Mesenchymal stem cell (in vitro differentiated cells and primary cell): ENCODE results near the gene SGCA.

ENCODE experiments used
- DNase-seq: peaks from one replicate; pipeline ENCODE4 v3.0.0-alpha.2; 2013
- H2AFZ ChIP-seq: one replicate; pipeline ENCODE4 v1.6.1; 2013; ENCODE audit warnings: low read depth, mild to moderate bottlenecking, control low read depth, inconsistent platforms, low read length, moderate library complexity
- H2AK5ac ChIP-seq: 2 replicates; pipeline ENCODE4 v1.6.1; 2013; ENCODE audit warnings: low read length, moderate library complexity, mild to moderate bottlenecking, inconsistent platforms; ENCODE audit not compliant: severe bottlenecking
- H2BK120ac ChIP-seq: one replicate; pipeline ENCODE4 v1.6.1; 2013; ENCODE audit warnings: low read depth, mild to moderate bottlenecking, inconsistent platforms, low read length, moderate library complexity
- H2BK12ac ChIP-seq, 2 experiments: one replicate each; pipeline ENCODE4 v1.6.1; 2013; ENCODE audit warnings: inconsistent platforms in 2 of 2, low read length in 2 of 2, mild to moderate bottlenecking in 2 of 2, moderate library complexity in 2 of 2, control low read depth in 1 of 2
- H2BK15ac ChIP-seq: one replicate; pipeline ENCODE4 v1.6.1; 2013; ENCODE audit warnings: mild to moderate bottlenecking, low read depth, inconsistent platforms; ENCODE audit not compliant: poor library complexity, severe bottlenecking
- H2BK5ac ChIP-seq: 2 replicates; pipeline ENCODE4 v1.6.1; 2013; ENCODE audit warnings: low read depth, mild to moderate bottlenecking, low read length, control low read depth, inconsistent platforms; ENCODE audit not compliant: poor library complexity, severe bottlenecking
- H3K14ac ChIP-seq, 2 experiments: one replicate each; pipeline ENCODE4 v1.6.1; 2013; ENCODE audit warnings: inconsistent platforms in 2 of 2, low read length in 2 of 2, control low read depth in 1 of 2, mild to moderate bottlenecking in 1 of 2, moderate library complexity in 1 of 2
- H3K18ac ChIP-seq, 2 experiments: one replicate each; pipeline ENCODE4 v1.6.1; 2013; ENCODE audit warnings: inconsistent platforms in 2 of 2, low read length in 2 of 2, control low read depth in 1 of 2, low read depth in 1 of 2, mild to moderate bottlenecking in 1 of 2
- H3K23ac ChIP-seq, 2 experiments: one replicate each; pipeline ENCODE4 v1.6.1; 2013; ENCODE audit warnings: inconsistent platforms in 2 of 2, low read length in 2 of 2, mild to moderate bottlenecking in 2 of 2, moderate library complexity in 2 of 2, control low read depth in 1 of 2
- H3K27ac ChIP-seq: 2 replicates; pipeline ENCODE4 v1.5.1; 2013; ENCODE audit warnings: mild to moderate bottlenecking, moderate library complexity, low read length, control low read depth, inconsistent platforms; ENCODE audit not compliant: poor library complexity, severe bottlenecking
- H3K27me3 ChIP-seq, 2 experiments: 2 replicates each; pipeline versions ENCODE4 v1.6.1 to v1.7.0; 2013; ENCODE audit warnings: low read length in 2 of 2, mild to moderate bottlenecking in 2 of 2, moderate library complexity in 2 of 2, control low read depth in 1 of 2, inconsistent platforms in 1 of 2; ENCODE audit not compliant: control insufficient read depth in 1 of 2, insufficient read depth in 1 of 2
- H3K36me3 ChIP-seq, 2 experiments: 2 replicates each; pipeline versions ENCODE4 v1.6.1 to v1.7.0; 2013; ENCODE audit warnings: low read length in 2 of 2, control low read depth in 1 of 2, inconsistent platforms in 1 of 2, low read depth in 1 of 2, mild to moderate bottlenecking in 1 of 2; ENCODE audit not compliant: insufficient read depth in 2 of 2, control insufficient read depth in 1 of 2
- H3K4ac ChIP-seq, 2 experiments: one replicate each; pipeline ENCODE4 v1.6.1; 2013; ENCODE audit warnings: inconsistent platforms in 2 of 2, low read length in 2 of 2, mild to moderate bottlenecking in 2 of 2, moderate library complexity in 2 of 2, control low read depth in 1 of 2, low read depth in 1 of 2
- H3K4me1 ChIP-seq: 2 replicates; pipeline ENCODE4 v1.6.1; 2013; ENCODE audit warnings: low read depth, low read length, control low read depth; ENCODE audit not compliant: control insufficient read depth, insufficient read depth
- H3K4me2 ChIP-seq: 2 replicates; pipeline ENCODE4 v1.6.1; 2013; ENCODE audit warnings: low read length, mild to moderate bottlenecking, inconsistent platforms; ENCODE audit not compliant: poor library complexity, severe bottlenecking
- H3K4me3 ChIP-seq, 2 experiments: 2 replicates each; pipeline versions ENCODE4 v1.5.1 to v1.7.0; 2013; ENCODE audit warnings: low read length in 2 of 2, mild to moderate bottlenecking in 2 of 2, control low read depth in 1 of 2, low read depth in 1 of 2; ENCODE audit not compliant: insufficient read depth in 1 of 2
- H3K79me1 ChIP-seq: replicated peaks from 2 replicates; pipeline ENCODE4 v1.6.1; 2013; ENCODE audit warnings: mild to moderate bottlenecking, control low read depth, low read length, inconsistent platforms; ENCODE audit not compliant: poor library complexity, severe bottlenecking
- H3K9ac ChIP-seq: 2 replicates; pipeline ENCODE4 v1.7.0; 2013; ENCODE audit warnings: mild to moderate bottlenecking, low read length, moderate library complexity
- H3K9me3 ChIP-seq: 2 replicates; pipeline ENCODE4 v1.7.0; 2013; ENCODE audit warnings: mild to moderate bottlenecking, low read length; ENCODE audit not compliant: control insufficient read depth
- H4K8ac ChIP-seq: one replicate; pipeline ENCODE4 v1.6.1; 2013; ENCODE audit warnings: inconsistent platforms, mild to moderate bottlenecking, low read length, moderate library complexity
- H4K91ac ChIP-seq: one replicate; pipeline ENCODE4 v1.6.1; 2013; ENCODE audit warnings: mild to moderate bottlenecking, low read length, inconsistent platforms
- WGBS: methylation state at CpG from one replicate; pipeline ENCODE4 v1.1.7; 2013; ENCODE audit warnings: mixed read lengths; 5-methylcytosine and 5-hydroxymethylcytosine counted together

Gene SGCA

DNA sequence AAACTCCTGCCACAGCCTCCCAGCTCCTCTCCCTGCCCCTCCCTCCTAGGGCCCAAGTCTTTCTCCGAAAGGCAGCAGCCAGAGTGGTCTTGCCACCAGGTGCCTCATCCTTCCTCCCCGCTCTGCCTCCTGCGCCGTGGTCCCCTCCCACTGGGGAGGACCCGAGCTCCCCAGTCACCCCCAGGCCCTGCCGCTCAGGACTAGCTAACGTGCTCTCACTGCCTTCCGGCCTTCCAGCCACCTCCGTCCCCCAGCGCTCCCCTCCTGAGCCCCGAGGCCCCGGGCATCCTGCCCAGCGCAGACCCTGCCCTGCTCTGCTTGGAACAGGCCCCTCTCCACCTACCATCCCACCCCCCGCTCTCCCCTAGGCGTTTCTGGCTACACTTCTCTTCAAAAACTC is 55.0 kb downstream of the SGCA start:
- Histone ChIP-seq H2BK5ac (peak overlapping the region; percentile 89), H4K91ac (peak overlapping the region; percentile 99), H2AK5ac (peak overlapping the region; percentile 99), H2BK12ac (peak overlapping the region; percentile 64 to 100), H3K9me3 (no peaks in the 10 kb centered on the region), H3K23ac (no peak overlapping the region), H2AFZ (no peak overlapping the region), H3K4me1 (peaks cover 24% of the 10 kb centered on the region), H4K8ac (peak overlapping the region; percentile 90), H3K18ac (peak overlapping the region; percentile 82 to 100), H3K4me2 (no peak overlapping the region), H3K27ac (peak overlapping the region; percentile 99), H3K14ac (peak overlapping the region; percentile 39 to 55), H3K4ac (peak overlapping the region; percentile 96), H2BK120ac (peak overlapping the region; percentile 100), H3K9ac (peak overlapping the region; percentile 87), H3K36me3 (peaks cover 0 to 2% of the 10 kb centered on the region in 2 experiments), H3K27me3 (no peaks in the 10 kb centered on the region), H3K4me3 (no peak overlapping the region), H3K79me1 (peaks cover 2% of the 10 kb centered on the region), H2BK15ac (peak overlapping the region; percentile 99)
- 94% methylated on average over 15 of the region's 15 CpGs for WGBS
- no peak for DNase-seq

- peak overlapping the region; percentile 90 for H4K8ac ChIP-seq
- peak overlapping the region; percentile 99 for H4K91ac ChIP-seq
- H2AFZ ChIP-seq = no peak overlapping the region
- no peaks in the 10 kb centered on the region for H3K9me3 ChIP-seq
- peaks cover 2% of the 10 kb centered on the region for H3K79me1 ChIP-seq
- H3K4me1 ChIP-seq = peaks cover 24% of the 10 kb centered on the region
- peak overlapping the region; percentile 99 for H2BK15ac ChIP-seq
- no peak overlapping the region for H3K4me2 ChIP-seq
- H3K18ac ChIP-seq = peak overlapping the region; percentile 82 to 100
- peak overlapping the region; percentile 76 for H3K9ac ChIP-seq
- H3K27ac ChIP-seq = peak overlapping the region; percentile 99
- peak overlapping the region; percentile 89 for H2BK5ac ChIP-seq
- WGBS = 72% methylated on average over 8 of the region's 9 CpGs
- peak; percentile 89 for DNase-seq
- peak overlapping the region; percentile 39 to 55 for H3K14ac ChIP-seq
- no peak overlapping the region for H3K23ac ChIP-seq
- peak overlapping the region; percentile 96 for H3K4ac ChIP-seq
- H3K27me3 ChIP-seq = no peaks in the 10 kb centered on the region
- H2BK120ac ChIP-seq = peak overlapping the region; percentile 100
- peak overlapping the region in 1 of 2 experiments; percentile 62 for H3K4me3 ChIP-seq
- peak overlapping the region; percentile 99 for H2AK5ac ChIP-seq
- H3K36me3 ChIP-seq = peaks cover 0 to 2% of the 10 kb centered on the region in 2 experiments
- peak overlapping the region; percentile 90 to 100 for H2BK12ac ChIP-seq
Observed at GRCh38 chr17:50221266-50221863, 55.6 kb downstream of the SGCA start.

- no peak overlapping the region for H3K23ac ChIP-seq
Observed at GRCh38 chr17:50221864-50222545, 56.2 kb downstream of the SGCA start.

GRCh38 chr17:50222922-50223321 is 57.1 kb downstream of the SGCA start:
- no peak overlapping the region for H2BK120ac ChIP-seq
- H4K8ac ChIP-seq = no peak overlapping the region
- no peak overlapping the region for H2BK15ac ChIP-seq
- H3K14ac ChIP-seq = no peak overlapping the region
- H3K27me3 ChIP-seq = no peaks in the 10 kb centered on the region
- DNase-seq = no peak
- WGBS = 96% methylated on average over 5 of the region's 6 CpGs
- H3K9me3 ChIP-seq = no peaks in the 10 kb centered on the region
- H3K9ac ChIP-seq = peak overlapping the region; percentile 76
- H3K4me1 ChIP-seq = peaks cover 21% of the 10 kb centered on the region
- H4K91ac ChIP-seq = no peak overlapping the region
- H3K36me3 ChIP-seq = peaks cover 0 to 2% of the 10 kb centered on the region in 2 experiments
- H2AFZ ChIP-seq = no peak overlapping the region
- H3K79me1 ChIP-seq = peaks cover 2% of the 10 kb centered on the region
- H3K4ac ChIP-seq = no peak overlapping the region
- H3K23ac ChIP-seq = no peak overlapping the region
- no peak overlapping the region for H3K4me3 ChIP-seq
- no peak overlapping the region for H3K18ac ChIP-seq
- no peak overlapping the region for H2AK5ac ChIP-seq
- H3K27ac ChIP-seq = no peak overlapping the region
- no peak overlapping the region for H2BK5ac ChIP-seq
- H3K4me2 ChIP-seq = no peak overlapping the region
- H2BK12ac ChIP-seq = no peak overlapping the region

More at GRCh38 chr17:50221864-50222545, 56.2 kb downstream of the SGCA start:
- Histone ChIP-seq H3K18ac (peak overlapping the region; percentile 64 to 94), H3K27ac (peak overlapping the region; percentile 99), H3K79me1 (peaks cover 2% of the 10 kb centered on the region), H4K91ac (peak overlapping the region; percentile 81), H2BK12ac (peak overlapping the region; percentile 90 to 91), H2AK5ac (peak overlapping the region; percentile 96), H3K27me3 (no peaks in the 10 kb centered on the region), H2BK15ac (peak overlapping the region; percentile 75), H4K8ac (peak overlapping the region; percentile 20), H2BK5ac (no peak overlapping the region), H3K9ac (peak overlapping the region; percentile 76), H3K4me2 (no peak overlapping the region), H2BK120ac (peak overlapping the region; percentile 22), H3K9me3 (no peaks in the 10 kb centered on the region), H3K4ac (peak overlapping the region; percentile 57 to 62), H3K4me3 (peak overlapping the region in 1 of 2 experiments; percentile 62), H3K14ac (peak overlapping the region in 1 of 2 experiments; percentile 24), H2AFZ (no peak overlapping the region), H3K36me3 (peaks cover 0 to 2% of the 10 kb centered on the region in 2 experiments), H3K4me1 (peaks cover 24% of the 10 kb centered on the region)
- WGBS = 97% methylated on average over 8 of the region's 8 CpGs
- DNase-seq = peak; percentile 59
